ENCODE measurements around the gene SLC38A9. TPM values are rescaled to one million over a fixed set of nuclear protein-coding genes. Genes with fewer than 3 reads are reported as not detected.

SLC38A9 gene
- total and polyA plus RNA-seq, 2 donors (not counting 1 experiment from before 2014, with no cell fraction given), result 23.4 to 36.3 TPM

DNA sequence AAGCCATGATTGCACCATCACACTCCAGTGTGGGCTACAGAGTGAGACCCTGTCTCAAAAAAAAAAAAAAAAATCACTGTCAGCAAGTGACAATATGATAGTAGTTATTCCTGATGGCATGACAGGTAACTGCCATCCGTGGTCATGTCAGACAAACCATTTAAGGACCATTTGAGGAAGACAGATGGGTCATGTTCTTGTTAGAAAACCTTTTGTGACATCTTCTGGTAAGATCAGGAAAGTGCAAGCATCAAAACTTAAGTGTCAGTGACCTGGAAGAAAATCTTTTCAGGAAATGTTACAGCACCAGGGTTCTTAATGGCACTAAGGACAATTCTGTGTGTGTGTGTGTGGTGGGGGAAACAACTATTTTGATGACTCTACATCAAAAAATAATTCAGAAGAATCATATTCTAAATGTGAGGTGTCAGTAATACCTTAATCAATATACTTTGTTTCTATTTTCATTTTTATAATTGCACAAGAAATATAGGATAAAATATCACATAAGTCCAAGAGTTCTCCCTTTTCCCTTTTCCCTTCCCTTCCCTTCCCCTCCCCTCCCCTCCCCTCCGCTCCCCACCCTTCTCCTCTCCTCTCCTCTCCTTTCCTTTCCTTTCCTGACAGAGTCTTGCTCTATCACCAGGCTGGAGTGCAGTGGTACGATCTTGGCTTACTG is 17.8 kb downstream of the SLC38A9 start:
- Mint-ChIP-seq H3K27me3 (no peaks in the 10 kb centered on the region), H3K9me3 (ENCODE audit: insufficient read depth) (no peaks in the 10 kb centered on the region), H3K4me1 (peaks cover 4% of the 10 kb centered on the region), H3K27ac (no peak overlapping the region), H3K4me3 (no peak overlapping the region)
- DNase-seq (no peak), ATAC-seq (ENCODE audit: low read depth) (no peak)
- Histone ChIP-seq H4K20me1 (ENCODE audit: control insufficient read depth, insufficient read depth, low read length, poor library complexity, severe bottlenecking) (no peaks in the 10 kb centered on the region), H3K4me3 (ENCODE audit: control extremely low read depth in 1 of 5, extremely low read depth in 1 of 5, insufficient read depth in 1 of 5, low read depth in 2 of 5, low read length in 4 of 5) (no peak overlapping the region), H3K27ac (ENCODE audit: low read length in 2 of 2) (no peak overlapping the region), H3K4me2 (replicated peaks; ENCODE audit: low read depth, low read length, poor library complexity, severe bottlenecking) (no peak overlapping the region), H3K9ac (ENCODE audit: low read length) (no peak overlapping the region), H3K79me2 (ENCODE audit: control insufficient read depth, insufficient read depth, low read length) (no peaks in the 10 kb centered on the region), H3K36me3 (replicated peaks in 1 of 2; ENCODE audit: control extremely low read depth in 1 of 2, control insufficient read depth in 1 of 2, extremely low read depth in 1 of 2, insufficient read depth in 2 of 2, low read length in 1 of 2) (peaks cover 0 to 6% of the 10 kb centered on the region in 2 experiments), H2AFZ (ENCODE audit: insufficient read depth, low read depth, low read length, poor library complexity, severe bottlenecking) (no peak overlapping the region), H3K27me3 (replicated peaks in 1 of 4; ENCODE audit: control extremely low read depth in 1 of 4, control insufficient read depth in 3 of 4, insufficient read depth in 4 of 4, low read length in 3 of 4) (no peaks in the 10 kb centered on the region), H3K4me1 (ENCODE audit: control insufficient read depth in 2 of 2, insufficient read depth in 2 of 2, low read length in 2 of 2) (no peaks in the 10 kb centered on the region), H3K9me3 (ENCODE audit: control extremely low read depth in 1 of 3, control insufficient read depth in 2 of 3, insufficient read depth in 1 of 3, low read length in 2 of 3) (no peaks in the 10 kb centered on the region)
- WGBS (ENCODE audit: insufficient coverage), result 93% methylated on average over 3 of the region's 3 CpGs
- no peak for TF ChIP-seq CTCF (IDR thresholded peaks at IDR 0.05)
- no peak for TF ChIP-seq EZH2 (IDR thresholded peaks at IDR 0.05; ENCODE audit: borderline replicate concordance, insufficient read depth, low read depth, low read length, poor library complexity, severe bottlenecking)
- ChIA-PET POLR2A (no interaction called here), CTCF (interaction anchor here (1.1 to 1.4 kb wide), 2 partner anchors 521 to 523 kb away, joined by 3 to 4 read pairs; partner anchors contain the start of gene CDC20B)
- intact Hi-C loops (cut with micrococcal nuclease), result no loop called here

- H3K4me3 Mint-ChIP-seq, result no peak overlapping the region
- intact Hi-C loops (cut with micrococcal nuclease), result loop anchor here (1.0 kb wide), 2 partner anchors 348 to 520 kb away; no protein-coding TSS in a partner anchor
- H3K9me3 ChIP-seq (ENCODE audit: control extremely low read depth in 1 of 3, control insufficient read depth in 2 of 3, insufficient read depth in 1 of 3, low read length in 2 of 3), result no peaks in the 10 kb centered on the region
- H3K27me3 Mint-ChIP-seq, result no peaks in the 10 kb centered on the region
- TF ChIP-seq EZH2 (IDR thresholded peaks at IDR 0.05; ENCODE audit: borderline replicate concordance, insufficient read depth, low read depth, low read length, poor library complexity, severe bottlenecking), result no peak
- no peak for TF ChIP-seq CTCF (IDR thresholded peaks at IDR 0.05)
- H3K27ac Mint-ChIP-seq, result no peak overlapping the region
- H3K9ac ChIP-seq (ENCODE audit: low read length), result no peak overlapping the region
- no peaks in the 10 kb centered on the region for H4K20me1 ChIP-seq (ENCODE audit: control insufficient read depth, insufficient read depth, low read length, poor library complexity, severe bottlenecking)
- no peak overlapping the region for H3K27ac ChIP-seq (ENCODE audit: low read length in 2 of 2)
- no peaks in the 10 kb centered on the region for H3K9me3 Mint-ChIP-seq (ENCODE audit: insufficient read depth)
- ATAC-seq (ENCODE audit: low read depth) (no peak), DNase-seq (no peak)
- H3K4me3 ChIP-seq (ENCODE audit: control extremely low read depth in 1 of 5, extremely low read depth in 1 of 5, insufficient read depth in 1 of 5, low read depth in 2 of 5, low read length in 4 of 5), result no peak overlapping the region
- H3K4me1 Mint-ChIP-seq, result peaks cover 5% of the 10 kb centered on the region
- H3K4me1 ChIP-seq (ENCODE audit: control insufficient read depth in 2 of 2, insufficient read depth in 2 of 2, low read length in 2 of 2), result no peaks in the 10 kb centered on the region
- ChIA-PET POLR2A (no interaction called here), CTCF (interaction anchor here (0.7 to 2.2 kb wide), 21 partner anchors 8 to 523 kb away, joined by 3 to 21 read pairs (median 4); no protein-coding TSS in a partner anchor)
- H3K79me2 ChIP-seq (ENCODE audit: control insufficient read depth, insufficient read depth, low read length), result no peaks in the 10 kb centered on the region
- no peaks in the 10 kb centered on the region for H3K27me3 ChIP-seq (replicated peaks in 1 of 4; ENCODE audit: control extremely low read depth in 1 of 4, control insufficient read depth in 3 of 4, insufficient read depth in 4 of 4, low read length in 3 of 4)
- no peak overlapping the region for H3K4me2 ChIP-seq (replicated peaks; ENCODE audit: low read depth, low read length, poor library complexity, severe bottlenecking)
- peaks cover 0 to 5% of the 10 kb centered on the region in 2 experiments for H3K36me3 ChIP-seq (replicated peaks in 1 of 2; ENCODE audit: control extremely low read depth in 1 of 2, control insufficient read depth in 1 of 2, extremely low read depth in 1 of 2, insufficient read depth in 2 of 2, low read length in 1 of 2)
- no CpG with 5 or more reads among the region's 1 CpG for WGBS (ENCODE audit: insufficient coverage)
- no peak overlapping the region for H2AFZ ChIP-seq (ENCODE audit: insufficient read depth, low read depth, low read length, poor library complexity, severe bottlenecking)
Measured at GRCh38 chr5:55692509-55692908, 19.6 kb downstream of the SLC38A9 start.

Measured in B cell (primary cell).